GM12875 (cell line): ENCODE data around the gene ACP2.

Experiments used
- H3K4me3 ChIP-seq: one replicate; pipeline ENCODE4 v1.5.1; 2011; ENCODE audit warnings: low read depth, low read length, control low read depth
- TF ChIP-seq, protein P1 (sequence below): IDR thresholded peaks from 2 replicates; pipeline ENCODE4 v1.5.1; 2011; ENCODE audit warnings: low read depth, mild to moderate bottlenecking, control low read depth, inconsistent platforms, low read length, moderate library complexity, borderline replicate concordance; ENCODE audit not compliant: insufficient read depth

ACP2 gene

DNA sequence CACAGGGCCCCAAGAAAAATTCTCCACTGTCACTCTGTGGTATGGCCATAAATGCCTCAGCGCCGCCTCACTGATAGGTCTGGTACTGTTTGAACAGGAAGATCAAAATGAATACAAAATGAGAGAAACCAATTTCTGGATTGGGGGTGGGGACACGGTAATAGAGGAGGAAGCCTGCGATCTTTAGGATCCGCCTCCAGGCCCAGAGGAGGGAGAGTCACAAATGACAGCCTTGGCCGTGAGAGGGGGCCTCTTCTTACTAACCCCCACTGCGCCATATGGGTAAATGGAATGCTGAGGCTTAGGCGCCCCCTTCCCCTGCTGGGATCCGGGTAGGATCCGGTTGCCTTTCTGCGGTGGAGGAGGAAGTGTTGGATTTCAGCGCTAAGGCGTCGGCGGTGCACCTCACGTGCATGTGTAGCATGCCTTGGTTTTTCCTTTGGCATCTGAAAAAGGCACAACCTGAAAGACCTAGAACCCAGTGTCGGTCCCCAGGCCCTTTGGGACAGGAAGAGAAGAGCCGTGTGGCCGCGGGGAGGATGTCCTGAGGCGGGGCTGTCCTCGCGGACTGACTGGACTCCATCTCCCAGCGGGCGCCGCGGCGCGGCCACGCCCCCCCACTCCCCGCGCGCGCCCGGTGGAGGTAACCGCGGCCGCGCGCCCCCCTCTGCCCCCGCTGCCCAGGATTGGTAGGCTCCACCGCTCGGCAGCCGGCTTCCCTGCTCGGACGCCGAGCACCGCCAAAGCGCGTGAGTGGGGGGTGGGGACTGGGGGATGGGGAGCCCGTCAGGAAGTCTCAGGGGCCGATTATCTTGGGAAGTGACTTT, 20.6 kb upstream of the ACP2 start:
- TF ChIP-seq, protein P1, sequence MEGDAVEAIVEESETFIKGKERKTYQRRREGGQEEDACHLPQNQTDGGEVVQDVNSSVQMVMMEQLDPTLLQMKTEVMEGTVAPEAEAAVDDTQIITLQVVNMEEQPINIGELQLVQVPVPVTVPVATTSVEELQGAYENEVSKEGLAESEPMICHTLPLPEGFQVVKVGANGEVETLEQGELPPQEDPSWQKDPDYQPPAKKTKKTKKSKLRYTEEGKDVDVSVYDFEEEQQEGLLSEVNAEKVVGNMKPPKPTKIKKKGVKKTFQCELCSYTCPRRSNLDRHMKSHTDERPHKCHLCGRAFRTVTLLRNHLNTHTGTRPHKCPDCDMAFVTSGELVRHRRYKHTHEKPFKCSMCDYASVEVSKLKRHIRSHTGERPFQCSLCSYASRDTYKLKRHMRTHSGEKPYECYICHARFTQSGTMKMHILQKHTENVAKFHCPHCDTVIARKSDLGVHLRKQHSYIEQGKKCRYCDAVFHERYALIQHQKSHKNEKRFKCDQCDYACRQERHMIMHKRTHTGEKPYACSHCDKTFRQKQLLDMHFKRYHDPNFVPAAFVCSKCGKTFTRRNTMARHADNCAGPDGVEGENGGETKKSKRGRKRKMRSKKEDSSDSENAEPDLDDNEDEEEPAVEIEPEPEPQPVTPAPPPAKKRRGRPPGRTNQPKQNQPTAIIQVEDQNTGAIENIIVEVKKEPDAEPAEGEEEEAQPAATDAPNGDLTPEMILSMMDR: no peak
- peak overlapping the region; percentile 85 for H3K4me3 ChIP-seq

DNA sequence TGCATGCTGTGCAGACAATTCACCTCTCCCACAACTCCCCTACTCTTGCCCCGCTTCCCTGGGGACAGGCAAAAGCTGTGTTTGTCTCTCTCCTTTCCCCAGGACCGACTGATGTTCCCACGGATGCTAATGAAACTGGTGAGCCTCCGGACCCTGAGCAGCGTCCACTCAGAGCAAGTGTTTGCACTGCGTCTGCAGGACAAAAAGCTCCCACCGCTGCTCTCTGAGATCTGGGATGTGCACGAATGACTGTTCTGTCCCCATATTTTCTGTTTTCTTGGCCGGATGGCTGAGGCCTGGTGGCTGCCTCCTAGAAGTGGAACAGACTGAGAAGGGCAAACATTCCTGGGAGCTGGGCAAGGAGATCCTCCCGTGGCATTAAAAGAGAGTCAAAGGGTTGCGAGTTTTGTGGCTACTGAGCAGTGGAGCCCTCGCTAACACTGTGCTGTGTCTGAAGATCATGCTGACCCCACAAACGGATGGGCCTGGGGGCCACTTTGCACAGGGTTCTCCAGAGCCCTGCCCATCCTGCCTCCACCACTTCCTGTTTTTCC, 19.9 kb upstream of the ACP2 start:
- H3K4me3 ChIP-seq: no peak overlapping the region
- TF ChIP-seq, protein P1: no peak

DNA sequence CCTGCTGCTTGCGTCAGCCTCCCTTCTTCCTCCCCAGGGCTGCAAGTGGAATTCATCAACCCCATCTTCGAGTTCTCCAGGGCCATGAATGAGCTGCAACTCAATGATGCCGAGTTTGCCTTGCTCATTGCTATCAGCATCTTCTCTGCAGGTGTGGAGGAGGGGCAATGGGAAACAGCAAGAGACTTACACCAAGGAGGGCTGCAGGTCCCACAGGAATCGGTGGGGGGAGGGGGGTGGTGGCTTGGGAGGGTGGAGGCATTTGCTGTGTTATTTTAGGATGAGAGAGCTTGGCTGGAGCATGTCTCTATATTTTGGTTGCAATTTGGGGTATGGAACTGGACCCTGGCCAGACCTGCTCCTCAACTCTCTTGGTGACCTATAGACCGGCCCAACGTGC, 19.3 kb upstream of the ACP2 start:
- no peak overlapping the region for H3K4me3 ChIP-seq
- TF ChIP-seq, protein P1: no peak

DNA sequence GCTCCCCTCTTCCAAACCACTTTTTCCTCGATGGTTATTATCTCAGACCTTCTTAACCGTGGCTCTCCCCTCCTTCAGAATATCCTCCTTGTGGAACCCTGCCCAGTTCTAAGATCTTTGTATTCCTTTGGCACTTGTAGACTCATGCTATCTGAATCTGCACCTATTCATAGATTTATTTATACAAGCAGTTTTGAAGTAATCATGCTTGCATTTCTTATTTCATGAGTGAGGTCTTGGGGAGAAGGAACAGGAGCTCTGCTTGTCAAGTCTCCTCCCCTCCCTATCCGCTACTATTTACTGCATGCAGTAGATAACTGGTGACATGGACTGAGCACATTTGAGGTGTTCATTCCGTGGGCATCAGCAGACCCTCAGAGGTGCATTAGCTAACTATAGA, 15.9 kb upstream of the ACP2 start:
- H3K4me3 ChIP-seq: no peak overlapping the region
- TF ChIP-seq, protein P1: no peak

DNA sequence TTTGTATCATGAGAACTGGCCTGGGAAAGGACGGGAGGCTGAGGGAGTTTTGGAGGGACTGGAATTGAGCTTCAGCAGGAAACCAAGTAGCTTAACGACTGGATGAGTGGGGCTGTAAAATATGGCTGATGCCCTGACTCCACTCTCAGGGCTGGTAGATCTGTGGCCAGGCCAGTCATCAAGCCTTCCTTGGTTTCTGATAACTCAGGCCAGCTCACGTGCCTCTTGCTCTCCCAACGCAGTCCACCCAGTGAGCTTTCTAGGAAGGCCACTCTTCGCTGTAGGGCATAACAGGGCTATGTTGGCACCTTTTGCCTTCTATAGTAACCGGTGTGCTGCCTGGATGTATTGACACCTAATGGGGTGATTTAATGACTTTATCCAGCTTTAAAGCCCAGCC, 15.5 kb upstream of the ACP2 start:
- TF ChIP-seq, protein P1: no peak
- H3K4me3 ChIP-seq: no peak overlapping the region

GRCh38 chr11:47261291-47261800, 12.7 kb upstream of the ACP2 start:
- TF ChIP-seq, protein P1: no peak

DNA sequence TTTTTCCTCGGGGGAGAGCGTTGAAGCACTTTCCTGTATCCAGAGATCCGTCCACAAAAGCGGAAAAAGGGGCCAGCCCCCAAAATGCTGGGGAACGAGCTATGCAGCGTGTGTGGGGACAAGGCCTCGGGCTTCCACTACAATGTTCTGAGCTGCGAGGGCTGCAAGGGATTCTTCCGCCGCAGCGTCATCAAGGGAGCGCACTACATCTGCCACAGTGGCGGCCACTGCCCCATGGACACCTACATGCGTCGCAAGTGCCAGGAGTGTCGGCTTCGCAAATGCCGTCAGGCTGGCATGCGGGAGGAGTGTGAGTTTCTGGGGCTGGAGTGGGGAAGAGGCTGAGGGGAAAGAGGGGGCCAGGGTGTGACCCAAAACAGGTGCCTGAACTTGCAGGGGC, 11.8 kb upstream of the ACP2 start:
- H3K4me3 ChIP-seq: no peak overlapping the region
- TF ChIP-seq, protein P1: no peak

More at GRCh38 chr11:47261291-47261800, 12.7 kb upstream of the ACP2 start:
- H3K4me3 ChIP-seq: no peak overlapping the region
